HEK293 (cell line): Measurements from ENCODE around the gene CCDC117.
A peak's percentile ranks its signal among the peaks of the same experiment; 100 is the strongest.

ENCODE experiments used
- CTCF ChIA-PET: fragments of 350-600 bp; formaldehyde crosslinking; extraction: SDS; loops from one replicate; lab custom pipeline; 2021; ENCODE audit warnings: antibody characterized with exemption; lab: Yijun Ruan, JAX
- POLR2A ChIA-PET: fragments of 300-600 bp; formaldehyde crosslinking; extraction: SDS; loops from one replicate; lab custom pipeline; 2020; ENCODE audit warnings: antibody characterized with exemption, inconsistent platforms; lab: Yijun Ruan, JAX
- H3K27ac ChIP-seq: fragments of 200-500 bp; sonication (Bioruptor generic); 2 replicates; pipeline ENCODE4 v1.5.1; 2014; ENCODE audit warnings: low read depth, low read length, control low read depth, inconsistent platforms; ENCODE audit errors: extremely low read depth
- H3K36me3 ChIP-seq, 2 experiments: fragments of 200-500 bp in 1 of 2; sonication (Bioruptor generic) in 1 of 2; 1 replicate in 1 of 2; 2 replicates in 1 of 2; pipeline ENCODE4 v1.5.1; 2014 to 2017; ENCODE audit warnings: inconsistent platforms in 2 of 2, low read length in 2 of 2; ENCODE audit not compliant: control insufficient read depth in 2 of 2, insufficient read depth in 1 of 2
- H3K4me1 ChIP-seq: fragments of 200-500 bp; sonication (Bioruptor generic); 2 replicates; pipeline ENCODE4 v1.5.1; 2014; ENCODE audit warnings: mild to moderate bottlenecking, low read length, inconsistent platforms; ENCODE audit not compliant: control insufficient read depth, insufficient read depth
- H3K4me3 ChIP-seq: 2 replicates; pipeline ENCODE4 v1.5.1; 2011; ENCODE audit warnings: low read depth, mild to moderate bottlenecking, control low read depth, low read length, moderate library complexity
- H3K9me3 ChIP-seq: fragments of 200-500 bp; sonication (Bioruptor generic); 2 replicates; pipeline ENCODE4 v1.5.1; 2014; ENCODE audit warnings: low read depth, low read length, inconsistent platforms; ENCODE audit not compliant: control insufficient read depth, insufficient read depth
- BCL11A ChIP-seq: fragments of 450-650 bp; formaldehyde crosslinking; IDR thresholded peaks from 2 replicates; pipeline ENCODE4 v1.5.1; 2016; ENCODE audit warnings: low read depth, missing biosample characterization, missing genetic modification characterization
- KLF10 ChIP-seq: fragments of 450-650 bp; IDR thresholded peaks from 2 replicates; pipeline ENCODE4 v1.5.1; 2018; ENCODE audit warnings: missing biosample characterization, mild to moderate bottlenecking, missing genetic modification characterization
- SALL2 ChIP-seq: fragments of 450-650 bp; formaldehyde crosslinking; IDR thresholded peaks from 2 replicates; pipeline ENCODE4 v1.5.0; 2017; ENCODE audit warnings: missing biosample characterization, mild to moderate bottlenecking, missing genetic modification characterization, borderline replicate concordance
- SCRT1 ChIP-seq: fragments of 450-650 bp; formaldehyde crosslinking; IDR thresholded peaks from 2 replicates; pipeline ENCODE4 v1.5.1; 2016; ENCODE audit warnings: missing biosample characterization, missing genetic modification characterization, borderline replicate concordance
- SCRT2 ChIP-seq: fragments of 450-650 bp; formaldehyde crosslinking; IDR thresholded peaks from 2 replicates; pipeline ENCODE4 v1.5.1; 2016; ENCODE audit warnings: missing biosample characterization, missing genetic modification characterization
- YY1 ChIP-seq: fragments of 450-650 bp; formaldehyde crosslinking; IDR thresholded peaks from 2 replicates; pipeline ENCODE4 v1.5.1; 2018; ENCODE audit warnings: missing biosample characterization, missing genetic modification characterization
- ZNF202 ChIP-seq: fragments of 450-650 bp; formaldehyde crosslinking; IDR thresholded peaks from 2 replicates; pipeline ENCODE4 v1.5.1; 2016; ENCODE audit warnings: missing biosample characterization, missing genetic modification characterization, borderline replicate concordance
- ZNF248 ChIP-seq: fragments of 450-650 bp; formaldehyde crosslinking; IDR thresholded peaks from 2 replicates; pipeline ENCODE4 v1.5.1; 2017; ENCODE audit warnings: missing biosample characterization, missing genetic modification characterization
- ZNF335 ChIP-seq: fragments of 450-650 bp; formaldehyde crosslinking; conservative IDR thresholded peaks from 2 replicates; pipeline ENCODE4 v1.5.1; 2016; ENCODE audit warnings: missing biosample characterization, missing genetic modification characterization
- ZNF354C ChIP-seq: fragments of 450-650 bp; formaldehyde crosslinking; IDR thresholded peaks from 2 replicates; pipeline ENCODE4 v1.5.1; 2016; ENCODE audit warnings: missing biosample characterization, missing genetic modification characterization, low read depth, borderline replicate concordance
- ZNF391 ChIP-seq: fragments of 450-650 bp; formaldehyde crosslinking; IDR thresholded peaks from 2 replicates; pipeline ENCODE4 v1.5.1; 2016; ENCODE audit warnings: low read depth, missing biosample characterization, missing genetic modification characterization, borderline replicate concordance
- ZNF394 ChIP-seq: fragments of 450-650 bp; formaldehyde crosslinking; IDR thresholded peaks from 2 replicates; pipeline ENCODE4 v1.5.1; 2016; ENCODE audit warnings: missing biosample characterization, missing genetic modification characterization, mild to moderate bottlenecking, moderate library complexity, borderline replicate concordance
- ZNF426 ChIP-seq: fragments of 450-650 bp; formaldehyde crosslinking; IDR thresholded peaks from 2 replicates; pipeline ENCODE4 v1.5.1; 2017; ENCODE audit warnings: missing biosample characterization, missing genetic modification characterization, mild to moderate bottlenecking, inconsistent platforms, moderate library complexity
- ZNF555 ChIP-seq: fragments of 450-650 bp; formaldehyde crosslinking; conservative IDR thresholded peaks from 2 replicates; pipeline ENCODE4 v1.5.1; 2017; ENCODE audit warnings: missing biosample characterization, mild to moderate bottlenecking, missing genetic modification characterization, inconsistent platforms
- ZNF558 ChIP-seq: fragments of 450-650 bp; formaldehyde crosslinking; IDR thresholded peaks from 2 replicates; pipeline ENCODE4 v1.5.1; 2016; ENCODE audit warnings: missing biosample characterization, missing genetic modification characterization
- ZNF600 ChIP-seq: fragments of 450-650 bp; formaldehyde crosslinking; IDR thresholded peaks from 2 replicates; pipeline ENCODE4 v1.5.1; 2016; ENCODE audit warnings: missing biosample characterization, missing genetic modification characterization
- ZNF626 ChIP-seq: fragments of 450-650 bp; sonication (Bioruptor Pico); formaldehyde crosslinking; IDR thresholded peaks from 2 replicates; pipeline ENCODE4 v1.5.1; 2018; ENCODE audit warnings: missing biosample characterization, missing genetic modification characterization, inconsistent platforms
- ZNF629 ChIP-seq: fragments of 450-650 bp; formaldehyde crosslinking; IDR thresholded peaks from 2 replicates; pipeline ENCODE4 v1.5.1; 2017; ENCODE audit warnings: missing biosample characterization, missing genetic modification characterization
- ZNF660 ChIP-seq: fragments of 450-650 bp; IDR thresholded peaks from 2 replicates; pipeline ENCODE4 v1.5.1; 2018; ENCODE audit warnings: missing biosample characterization, mild to moderate bottlenecking, missing genetic modification characterization
- TF ChIP-seq, protein P1 (sequence below): fragments of 450-650 bp; formaldehyde crosslinking; IDR thresholded peaks from 2 replicates; pipeline ENCODE4 v1.5.1; 2016; ENCODE audit warnings: missing biosample characterization, missing genetic modification characterization
- TF ChIP-seq, protein P2 (sequence below): sonication (generic); formaldehyde crosslinking; IDR thresholded peaks from 2 replicates; pipeline ENCODE4 v1.8.1; 2022; ENCODE audit warnings: mild to moderate bottlenecking, moderate library complexity, missing genetic modification reagents
- TF ChIP-seq, protein P3 (sequence below): fragments of 450-650 bp; formaldehyde crosslinking; IDR thresholded peaks from 2 replicates; pipeline ENCODE4 v1.5.1; 2016; ENCODE audit warnings: missing biosample characterization, missing genetic modification characterization
- TF ChIP-seq, protein P4 (sequence below): fragments of 450-650 bp; formaldehyde crosslinking; IDR thresholded peaks from 2 replicates; pipeline ENCODE4 v1.5.1; 2017; ENCODE audit warnings: missing biosample characterization, mild to moderate bottlenecking, missing genetic modification characterization, moderate library complexity
- TF ChIP-seq, protein P5 (sequence below): IDR thresholded peaks from 2 replicates; pipeline ENCODE4 v1.6.1; 2011; ENCODE audit warnings: mild to moderate bottlenecking, low read depth, low read length, borderline replicate concordance
- TF ChIP-seq, protein P6 (sequence below): fragments of 450-650 bp; formaldehyde crosslinking; IDR thresholded peaks from 2 replicates; pipeline ENCODE4 v1.5.1; 2016; ENCODE audit warnings: missing biosample characterization, missing genetic modification characterization

CCDC117 gene

DNA sequence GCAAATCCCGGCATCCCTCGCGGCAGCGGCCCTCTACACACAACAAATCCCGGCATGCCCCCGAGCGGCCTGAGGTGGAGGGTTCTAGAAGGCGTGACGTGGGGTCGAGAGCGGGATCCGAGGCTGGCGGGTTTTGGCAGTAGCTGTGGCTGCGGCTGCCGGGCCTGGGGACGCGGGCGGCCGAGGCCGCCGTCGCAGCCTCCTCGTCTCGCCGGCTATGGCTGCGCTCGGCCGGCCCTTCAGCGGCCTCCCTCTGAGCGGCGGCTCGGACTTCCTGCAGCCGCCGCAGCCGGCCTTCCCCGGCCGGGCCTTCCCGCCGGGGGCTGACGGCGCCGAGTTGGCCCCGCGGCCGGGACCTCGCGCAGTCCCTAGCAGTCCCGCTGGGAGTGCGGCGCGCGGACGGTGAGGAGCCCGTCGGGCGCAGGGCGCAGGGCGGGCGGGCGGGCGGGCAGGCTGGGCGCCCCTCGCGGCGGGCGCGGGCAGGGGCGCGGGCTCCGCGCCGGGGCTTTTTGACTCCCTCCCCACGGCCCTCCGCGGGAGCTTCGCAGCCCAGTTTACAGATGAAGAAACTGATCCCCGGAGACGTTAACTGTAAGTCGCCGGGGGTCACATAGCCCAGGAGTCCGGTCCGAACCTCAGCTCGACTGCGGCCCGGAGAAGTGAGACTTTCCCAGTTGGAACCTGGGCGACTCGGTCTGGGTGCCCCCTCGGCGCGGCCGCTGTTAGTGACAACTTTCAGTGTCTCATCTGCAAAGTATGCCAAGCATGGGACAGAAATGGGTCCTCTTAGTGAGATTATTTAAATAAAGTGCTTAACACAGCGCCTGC, at the start of gene CCDC117 (continued):
- TF ChIP-seq, protein P1, sequence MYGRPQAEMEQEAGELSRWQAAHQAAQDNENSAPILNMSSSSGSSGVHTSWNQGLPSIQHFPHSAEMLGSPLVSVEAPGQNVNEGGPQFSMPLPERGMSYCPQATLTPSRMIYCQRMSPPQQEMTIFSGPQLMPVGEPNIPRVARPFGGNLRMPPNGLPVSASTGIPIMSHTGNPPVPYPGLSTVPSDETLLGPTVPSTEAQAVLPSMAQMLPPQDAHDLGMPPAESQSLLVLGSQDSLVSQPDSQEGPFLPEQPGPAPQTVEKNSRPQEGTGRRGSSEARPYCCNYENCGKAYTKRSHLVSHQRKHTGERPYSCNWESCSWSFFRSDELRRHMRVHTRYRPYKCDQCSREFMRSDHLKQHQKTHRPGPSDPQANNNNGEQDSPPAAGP (tag by site-specific recombination), result 0 out of 2 replicates have a peak, but pooled peaks have one; percentile 39
- TF ChIP-seq, protein P2, sequence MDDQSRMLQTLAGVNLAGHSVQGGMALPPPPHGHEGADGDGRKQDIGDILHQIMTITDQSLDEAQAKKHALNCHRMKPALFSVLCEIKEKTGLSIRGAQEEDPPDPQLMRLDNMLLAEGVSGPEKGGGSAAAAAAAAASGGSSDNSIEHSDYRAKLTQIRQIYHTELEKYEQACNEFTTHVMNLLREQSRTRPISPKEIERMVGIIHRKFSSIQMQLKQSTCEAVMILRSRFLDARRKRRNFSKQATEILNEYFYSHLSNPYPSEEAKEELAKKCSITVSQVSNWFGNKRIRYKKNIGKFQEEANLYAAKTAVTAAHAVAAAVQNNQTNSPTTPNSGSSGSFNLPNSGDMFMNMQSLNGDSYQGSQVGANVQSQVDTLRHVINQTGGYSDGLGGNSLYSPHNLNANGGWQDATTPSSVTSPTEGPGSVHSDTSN (CRISPR knock-in tag), result peak; percentile 71; the same call in 1 of the 2 replicates

DNA sequence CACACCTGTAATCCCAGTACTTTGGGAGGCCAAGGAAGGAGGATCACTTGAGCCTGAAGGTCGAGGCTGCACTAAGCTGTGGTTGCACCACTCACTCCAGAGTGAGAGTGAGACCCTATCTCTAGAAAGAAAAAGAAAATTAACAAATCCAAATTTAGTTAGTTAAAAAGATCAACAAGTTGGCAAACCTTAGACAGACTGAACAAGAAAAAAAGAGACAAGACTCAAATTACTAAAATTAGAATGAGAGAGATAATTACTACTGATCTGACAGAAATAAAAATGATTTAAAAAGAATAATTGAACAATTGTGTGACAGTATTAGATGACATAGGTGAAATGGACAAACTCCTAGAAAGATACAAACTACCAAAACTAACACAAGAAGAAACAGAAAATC, 44.5 kb upstream of the CCDC117 start:
- Histone ChIP-seq H3K4me1 (no peaks in the 10 kb centered on the region), H3K36me3 (peaks cover 58 to 68% of the 10 kb centered on the region in 2 experiments), H3K4me3 (no peak overlapping the region), H3K9me3 (no peaks in the 10 kb centered on the region), H3K27ac (no peak overlapping the region)
- CTCF ChIA-PET, result no interaction called here
- TF ChIP-seq ZNF426 (tag by site-specific recombination) (no peak), ZNF248 (tag by site-specific recombination) (no peak), ZNF202 (tag by site-specific recombination) (no peak), SCRT2 (tag by site-specific recombination) (peak; percentile 66; the same call in 1 of the 2 replicates), ZNF354C (tag by site-specific recombination) (no peak), YY1 (tag by site-specific recombination) (no peak), SCRT1 (tag by site-specific recombination) (peak; percentile 80; the same call in 1 of the 2 replicates), ZNF626 (tag by site-specific recombination) (no peak), ZNF629 (tag by site-specific recombination) (no peak), ZNF335 (no peak)
- POLR2A ChIA-PET, result interaction anchor here (0.5 to 0.7 kb wide), 2 partner anchors 13 to 49 kb away, joined by 3 to 4 read pairs; no protein-coding TSS in a partner anchor

DNA sequence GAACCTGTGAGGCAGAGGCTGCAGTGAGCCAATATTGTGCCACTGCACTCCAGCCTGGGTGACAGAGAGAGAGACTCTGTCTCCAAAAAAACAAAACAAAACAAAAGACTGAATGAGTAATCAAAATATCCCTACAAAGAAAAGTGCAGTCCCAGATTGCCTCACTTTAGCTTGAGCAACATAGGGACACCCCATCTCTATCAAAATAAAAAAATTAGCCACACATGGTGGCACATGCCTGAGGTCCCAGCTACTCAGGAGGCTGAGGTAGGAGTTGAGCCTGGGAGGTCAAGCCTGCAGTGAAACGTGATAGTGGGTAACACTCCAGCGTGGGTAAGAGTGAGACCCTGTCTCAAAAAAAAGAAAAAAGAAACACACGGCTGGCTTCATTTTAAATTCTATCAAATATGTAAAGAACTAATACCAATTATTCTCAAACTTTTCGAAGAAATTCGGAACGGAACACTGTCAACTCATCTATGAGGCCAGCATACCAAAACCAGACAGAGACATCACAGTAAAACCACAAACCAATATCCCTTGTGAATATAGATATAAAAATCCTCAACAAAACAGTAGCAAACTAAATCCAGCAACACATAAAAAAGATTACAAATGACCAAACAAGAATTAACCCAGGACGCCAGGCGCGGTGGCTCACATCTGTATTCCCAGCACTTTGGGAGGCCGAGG, 43.7 kb upstream of the CCDC117 start:
- Histone ChIP-seq H3K27ac (no peak overlapping the region), H3K9me3 (no peaks in the 10 kb centered on the region), H3K4me1 (no peaks in the 10 kb centered on the region), H3K4me3 (no peak overlapping the region), H3K36me3 (peaks cover 60 to 65% of the 10 kb centered on the region in 2 experiments)
- CTCF ChIA-PET, result no interaction called here
- POLR2A ChIA-PET, result no interaction called here
- no peak for TF ChIP-seq ZNF600 (tag by site-specific recombination)
- TF ChIP-seq, protein P3, sequence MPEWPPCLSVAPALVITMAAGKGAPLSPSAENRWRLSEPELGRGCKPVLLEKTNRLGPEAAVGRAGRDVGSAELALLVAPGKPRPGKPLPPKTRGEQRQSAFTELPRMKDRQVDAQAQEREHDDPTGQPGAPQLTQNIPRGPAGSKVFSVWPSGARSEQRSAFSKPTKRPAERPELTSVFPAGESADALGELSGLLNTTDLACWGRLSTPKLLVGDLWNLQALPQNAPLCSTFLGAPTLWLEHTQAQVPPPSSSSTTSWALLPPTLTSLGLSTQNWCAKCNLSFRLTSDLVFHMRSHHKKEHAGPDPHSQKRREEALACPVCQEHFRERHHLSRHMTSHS, result no peak
- no peak for TF ChIP-seq SALL2 (tag by site-specific recombination)
- TF ChIP-seq ZNF555 (tag by site-specific recombination), result no peak
- no peak for TF ChIP-seq ZNF558
- no peak for TF ChIP-seq BCL11A (tag by site-specific recombination)
- no peak for TF ChIP-seq ZNF394 (tag by site-specific recombination)
- TF ChIP-seq ZNF391 (tag by site-specific recombination), result no peak
- TF ChIP-seq, protein P4, sequence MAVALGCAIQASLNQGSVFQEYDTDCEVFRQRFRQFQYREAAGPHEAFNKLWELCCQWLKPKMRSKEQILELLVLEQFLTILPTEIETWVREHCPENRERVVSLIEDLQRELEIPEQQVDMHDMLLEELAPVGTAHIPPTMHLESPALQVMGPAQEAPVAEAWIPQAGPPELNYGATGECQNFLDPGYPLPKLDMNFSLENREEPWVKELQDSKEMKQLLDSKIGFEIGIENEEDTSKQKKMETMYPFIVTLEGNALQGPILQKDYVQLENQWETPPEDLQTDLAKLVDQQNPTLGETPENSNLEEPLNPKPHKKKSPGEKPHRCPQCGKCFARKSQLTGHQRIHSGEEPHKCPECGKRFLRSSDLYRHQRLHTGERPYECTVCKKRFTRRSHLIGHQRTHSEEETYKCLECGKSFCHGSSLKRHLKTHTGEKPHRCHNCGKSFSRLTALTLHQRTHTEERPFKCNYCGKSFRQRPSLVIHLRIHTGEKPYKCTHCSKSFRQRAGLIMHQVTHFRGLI (tag by site-specific recombination), result no peak
- no peak for TF ChIP-seq KLF10 (tag by site-specific recombination)
- TF ChIP-seq, protein P5, sequence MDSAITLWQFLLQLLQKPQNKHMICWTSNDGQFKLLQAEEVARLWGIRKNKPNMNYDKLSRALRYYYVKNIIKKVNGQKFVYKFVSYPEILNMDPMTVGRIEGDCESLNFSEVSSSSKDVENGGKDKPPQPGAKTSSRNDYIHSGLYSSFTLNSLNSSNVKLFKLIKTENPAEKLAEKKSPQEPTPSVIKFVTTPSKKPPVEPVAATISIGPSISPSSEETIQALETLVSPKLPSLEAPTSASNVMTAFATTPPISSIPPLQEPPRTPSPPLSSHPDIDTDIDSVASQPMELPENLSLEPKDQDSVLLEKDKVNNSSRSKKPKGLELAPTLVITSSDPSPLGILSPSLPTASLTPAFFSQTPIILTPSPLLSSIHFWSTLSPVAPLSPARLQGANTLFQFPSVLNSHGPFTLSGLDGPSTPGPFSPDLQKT, result no peak
- TF ChIP-seq ZNF660 (tag by site-specific recombination), result no peak
- TF ChIP-seq, protein P6, sequence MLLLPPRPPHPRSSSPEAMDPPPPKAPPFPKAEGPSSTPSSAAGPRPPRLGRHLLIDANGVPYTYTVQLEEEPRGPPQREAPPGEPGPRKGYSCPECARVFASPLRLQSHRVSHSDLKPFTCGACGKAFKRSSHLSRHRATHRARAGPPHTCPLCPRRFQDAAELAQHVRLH (tag by site-specific recombination), result no peak
